Right atrium auricular region (tissue), 2 donors: Measurements from ENCODE around the gene CACNB3. TPM values are rescaled to one million over a fixed set of nuclear protein-coding genes. Genes with fewer than 3 reads are reported as not detected.

ENCODE experiments used
- DNase-seq: peaks from one replicate; pipeline ENCODE4 v3.0.0-alpha.2; 2019; ENCODE audit warnings: low spot score
- H3K27ac ChIP-seq, 2 donors: fragments of 200-600 bp; sonication (generic); 1 replicate in 1 of 2; 2 replicates in 1 of 2; pipeline ENCODE4 v1.5.1; 2016 to 2019
- H3K27me3 ChIP-seq, 2 donors: fragments of 200-600 bp; sonication (generic); one replicate each; pipeline versions ENCODE4 v1.5.1 to v1.6.0; 2017 to 2019
- H3K36me3 ChIP-seq: fragments of 200-600 bp; sonication (generic); one replicate; pipeline ENCODE4 v1.5.1; 2016
- H3K4me1 ChIP-seq, 2 donors: fragments of 200-600 bp; sonication (generic); one replicate each; pipeline versions ENCODE4 v1.5.1 to v1.6.0; 2017 to 2019
- H3K4me3 ChIP-seq, 2 donors: fragments of 200-600 bp; sonication (generic); 1 replicate in 1 of 2; 2 replicates in 1 of 2; pipeline ENCODE4 v1.5.1; 2017 to 2019; ENCODE audit warnings: mild to moderate bottlenecking in 1 of 2, moderate library complexity in 1 of 2
- H3K9me3 ChIP-seq, 2 donors: fragments of 200-600 bp; sonication (generic); one replicate each; pipeline ENCODE4 v1.5.1; 2019
- CTCF ChIP-seq, 2 donors: fragments of 200-600 bp; sonication (generic); IDR thresholded peaks; one replicate each; pipeline ENCODE4 v1.5.1; 2019; ENCODE audit warnings: antibody characterized with exemption in 2 of 2
- total RNA-seq, 2 donors: library from RNA; depleted of rRNA; stranded (reverse); fragments of >200 nt; gene quantifications; one replicate each; pipeline ENCODE4 v1.1.0, GENCODE V29; 2016

CACNB3 gene
- total RNA-seq, 2 donors from 2014 or later = 6.1 to 7.0 TPM

- no peak for TF ChIP-seq CTCF (IDR thresholded peaks at IDR 0.05)
- no peak for DNase-seq
- H3K4me1 ChIP-seq = peaks cover 0 to 32% of the 10 kb centered on the region in 2 donors
- no peaks in the 10 kb centered on the region for H3K36me3 ChIP-seq
- H3K27ac ChIP-seq = no peak overlapping the region
- no peaks in the 10 kb centered on the region for H3K9me3 ChIP-seq
- no peak overlapping the region for H3K4me3 ChIP-seq
- H3K27me3 ChIP-seq = no peaks in the 10 kb centered on the region
These were observed 5.9 kb upstream of the CACNB3 start for GRCh38 chr12:48812389-48812788.

GRCh38 chr12:48813465-48814261 is 4.6 kb upstream of the CACNB3 start:
- no peak for DNase-seq
- TF ChIP-seq CTCF (IDR thresholded peaks at IDR 0.05) = no peak
- Histone ChIP-seq H3K4me1 (peaks cover 0 to 39% of the 10 kb centered on the region in 2 donors), H3K27me3 (no peaks in the 10 kb centered on the region), H3K27ac (peak overlapping the region; percentile 75 to 88), H3K36me3 (no peaks in the 10 kb centered on the region), H3K4me3 (peak overlapping the region; percentile 64 to 79), H3K9me3 (no peaks in the 10 kb centered on the region)

- peak; percentile 99 to 100 for TF ChIP-seq CTCF (IDR thresholded peaks at IDR 0.05)
- peaks cover 0 to 44% of the 10 kb centered on the region in 2 donors for H3K4me1 ChIP-seq
These were observed 3.8 kb upstream of the CACNB3 start for GRCh38 chr12:48814262-48815125.

GRCh38 chr12:48815126-48816110 is 2.9 kb upstream of the CACNB3 start:
- Histone ChIP-seq H3K9me3 (no peaks in the 10 kb centered on the region), H3K27ac (peak overlapping the region; percentile 75 to 88), H3K27me3 (no peaks in the 10 kb centered on the region), H3K4me3 (peak overlapping the region; percentile 64 to 79), H3K4me1 (peaks cover 0 to 44% of the 10 kb centered on the region in 2 donors), H3K36me3 (no peaks in the 10 kb centered on the region)
- TF ChIP-seq CTCF (IDR thresholded peaks at IDR 0.05) = no peak
- DNase-seq = peak; percentile 79

More at GRCh38 chr12:48814262-48815125, 3.8 kb upstream of the CACNB3 start:
- Histone ChIP-seq H3K9me3 (no peaks in the 10 kb centered on the region), H3K4me3 (peak overlapping the region; percentile 64 to 79), H3K27me3 (no peaks in the 10 kb centered on the region), H3K27ac (peak overlapping the region; percentile 75 to 88), H3K36me3 (no peaks in the 10 kb centered on the region)
- DNase-seq = peak; percentile 80
